Left ventricle myocardium inferior (tissue), 1 donor: Measurements from ENCODE around the gene CDYL2. TPM values are rescaled to one million over a fixed set of nuclear protein-coding genes. Genes with fewer than 3 reads are reported as not detected.

ENCODE experiments used
- DNase-seq: peaks from one replicate; pipeline ENCODE4 v3.0.0-alpha.2; 2020
- H3K27ac ChIP-seq: fragments of 200-600 bp; replicated peaks from 2 replicates; pipeline ENCODE4 v1.8.0; 2021
- H3K27me3 ChIP-seq: fragments of 200-600 bp; 2 replicates; pipeline ENCODE4 v1.8.0; 2021; ENCODE audit warnings: low read depth
- H3K36me3 ChIP-seq: fragments of 200-600 bp; 2 replicates; pipeline ENCODE4 v1.8.0; 2021
- H3K4me1 ChIP-seq: fragments of 200-600 bp; 2 replicates; pipeline ENCODE4 v1.8.0; 2021
- H3K4me3 ChIP-seq: fragments of 200-600 bp; 2 replicates; pipeline ENCODE4 v1.8.0; 2021; ENCODE audit warnings: mild to moderate bottlenecking, moderate library complexity
- H3K9me3 ChIP-seq: fragments of 200-600 bp; replicated peaks from 2 replicates; pipeline ENCODE4 v1.8.0; 2021
- CTCF ChIP-seq: fragments of 200-600 bp; IDR thresholded peaks from 2 replicates; pipeline ENCODE4 v1.8.0; 2021; ENCODE audit warnings: antibody characterized with exemption, mild to moderate bottlenecking, borderline replicate concordance
- intact Hi-C: fragments of 100-400 bp; cut with micrococcal nuclease; formaldehyde crosslinking; loops from one replicate; pipeline ENCODE4 v1.11.0; 2022
- total RNA-seq: library from RNA; stranded (reverse); fragmentation: NEBNext Ultra II Directional; extraction: Animal tissue kit (Norgen Biotek cat#: 25700); gene quantifications from one replicate; pipeline ENCODE4 v1.2.1, GENCODE V29; 2021
- donor health status: DM: no; HTN: yes; CAD: no; lungs with severe emphysema.

CDYL2 gene
- total RNA-seq, 1 donor from 2014 or later: 3.2 TPM

GRCh38 chr16:80766798-80767197, 37.6 kb downstream of the CDYL2 start:
- DNase-seq: no peak
- intact Hi-C loops: no loop called here
- no peaks in the 10 kb centered on the region for H3K4me1 ChIP-seq
- H3K9me3 ChIP-seq: peaks cover 38% of the 10 kb centered on the region
- no peaks in the 10 kb centered on the region for H3K27me3 ChIP-seq
- no peak overlapping the region for H3K27ac ChIP-seq
- no peak overlapping the region for H3K4me3 ChIP-seq
- TF ChIP-seq CTCF: no peak
- peaks cover 4% of the 10 kb centered on the region for H3K36me3 ChIP-seq

GRCh38 chr16:80759419-80760162, 44.8 kb downstream of the CDYL2 start:
- Histone ChIP-seq H3K9me3 (peaks cover 3% of the 10 kb centered on the region), H3K4me3 (no peak overlapping the region), H3K4me1 (no peaks in the 10 kb centered on the region), H3K27me3 (no peaks in the 10 kb centered on the region), H3K36me3 (no peaks in the 10 kb centered on the region), H3K27ac (no peak overlapping the region)
- intact Hi-C loops: no loop called here
- TF ChIP-seq CTCF: no peak
- DNase-seq: no peak

GRCh38 chr16:80754476-80754875, 49.9 kb downstream of the CDYL2 start:
- Histone ChIP-seq H3K36me3 (no peaks in the 10 kb centered on the region), H3K4me1 (no peaks in the 10 kb centered on the region), H3K27me3 (no peaks in the 10 kb centered on the region), H3K4me3 (no peak overlapping the region), H3K27ac (no peak overlapping the region), H3K9me3 (no peaks in the 10 kb centered on the region)
- TF ChIP-seq CTCF: no peak
- no peak for DNase-seq
- intact Hi-C loops: no loop called here

- Histone ChIP-seq H3K27me3 (no peaks in the 10 kb centered on the region), H3K36me3 (no peaks in the 10 kb centered on the region), H3K4me3 (no peak overlapping the region), H3K9me3 (no peaks in the 10 kb centered on the region), H3K4me1 (no peaks in the 10 kb centered on the region), H3K27ac (no peak overlapping the region)
- intact Hi-C loops: no loop called here
- no peak for DNase-seq
- TF ChIP-seq CTCF: no peak
Measured at GRCh38 chr16:80752541-80752940, 51.9 kb downstream of the CDYL2 start.

- no peaks in the 10 kb centered on the region for H3K9me3 ChIP-seq
- H3K36me3 ChIP-seq: no peaks in the 10 kb centered on the region
- no peak for DNase-seq
- H3K4me1 ChIP-seq: no peaks in the 10 kb centered on the region
- intact Hi-C loops: no loop called here
- TF ChIP-seq CTCF: no peak
- H3K4me3 ChIP-seq: no peak overlapping the region
- no peak overlapping the region for H3K27ac ChIP-seq
- no peaks in the 10 kb centered on the region for H3K27me3 ChIP-seq
Measured at GRCh38 chr16:80751167-80751566, 53.2 kb downstream of the CDYL2 start.
